Measurements from ENCODE around the gene SPOCK3.

DNA sequence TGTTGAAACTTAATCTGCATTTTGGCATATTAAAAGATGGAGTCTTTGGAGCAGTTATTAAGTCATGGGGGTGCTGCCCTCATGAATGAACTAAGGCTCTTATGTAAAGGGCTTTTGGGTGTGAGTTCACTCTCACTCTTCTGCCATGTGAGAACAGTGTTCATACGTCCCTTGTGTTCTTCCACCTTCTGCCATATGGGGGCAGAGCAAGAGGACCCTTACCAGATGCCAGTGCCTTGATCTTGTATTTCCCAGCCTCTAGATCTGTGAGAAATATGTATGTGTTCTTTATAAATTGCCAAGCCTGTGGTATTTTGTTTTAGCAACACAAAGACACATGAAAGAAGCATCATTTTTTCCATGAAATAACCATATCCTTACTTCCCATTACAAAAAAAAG is 213.9 kb downstream of the SPOCK3 start:
- TF ChIP-seq, protein P1, sequence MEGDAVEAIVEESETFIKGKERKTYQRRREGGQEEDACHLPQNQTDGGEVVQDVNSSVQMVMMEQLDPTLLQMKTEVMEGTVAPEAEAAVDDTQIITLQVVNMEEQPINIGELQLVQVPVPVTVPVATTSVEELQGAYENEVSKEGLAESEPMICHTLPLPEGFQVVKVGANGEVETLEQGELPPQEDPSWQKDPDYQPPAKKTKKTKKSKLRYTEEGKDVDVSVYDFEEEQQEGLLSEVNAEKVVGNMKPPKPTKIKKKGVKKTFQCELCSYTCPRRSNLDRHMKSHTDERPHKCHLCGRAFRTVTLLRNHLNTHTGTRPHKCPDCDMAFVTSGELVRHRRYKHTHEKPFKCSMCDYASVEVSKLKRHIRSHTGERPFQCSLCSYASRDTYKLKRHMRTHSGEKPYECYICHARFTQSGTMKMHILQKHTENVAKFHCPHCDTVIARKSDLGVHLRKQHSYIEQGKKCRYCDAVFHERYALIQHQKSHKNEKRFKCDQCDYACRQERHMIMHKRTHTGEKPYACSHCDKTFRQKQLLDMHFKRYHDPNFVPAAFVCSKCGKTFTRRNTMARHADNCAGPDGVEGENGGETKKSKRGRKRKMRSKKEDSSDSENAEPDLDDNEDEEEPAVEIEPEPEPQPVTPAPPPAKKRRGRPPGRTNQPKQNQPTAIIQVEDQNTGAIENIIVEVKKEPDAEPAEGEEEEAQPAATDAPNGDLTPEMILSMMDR (IDR thresholded peaks at IDR 0.05) = peak; percentile 36
- TF ChIP-seq SIN3A (IDR thresholded peaks at IDR 0.05; ENCODE audit: borderline replicate concordance, insufficient read depth, low read depth, low read length) = no peak
- no peak for TF ChIP-seq POLR2AphosphoS5 (IDR thresholded peaks at IDR 0.05; ENCODE audit: low read depth, low read length)
- TF ChIP-seq, protein P2, sequence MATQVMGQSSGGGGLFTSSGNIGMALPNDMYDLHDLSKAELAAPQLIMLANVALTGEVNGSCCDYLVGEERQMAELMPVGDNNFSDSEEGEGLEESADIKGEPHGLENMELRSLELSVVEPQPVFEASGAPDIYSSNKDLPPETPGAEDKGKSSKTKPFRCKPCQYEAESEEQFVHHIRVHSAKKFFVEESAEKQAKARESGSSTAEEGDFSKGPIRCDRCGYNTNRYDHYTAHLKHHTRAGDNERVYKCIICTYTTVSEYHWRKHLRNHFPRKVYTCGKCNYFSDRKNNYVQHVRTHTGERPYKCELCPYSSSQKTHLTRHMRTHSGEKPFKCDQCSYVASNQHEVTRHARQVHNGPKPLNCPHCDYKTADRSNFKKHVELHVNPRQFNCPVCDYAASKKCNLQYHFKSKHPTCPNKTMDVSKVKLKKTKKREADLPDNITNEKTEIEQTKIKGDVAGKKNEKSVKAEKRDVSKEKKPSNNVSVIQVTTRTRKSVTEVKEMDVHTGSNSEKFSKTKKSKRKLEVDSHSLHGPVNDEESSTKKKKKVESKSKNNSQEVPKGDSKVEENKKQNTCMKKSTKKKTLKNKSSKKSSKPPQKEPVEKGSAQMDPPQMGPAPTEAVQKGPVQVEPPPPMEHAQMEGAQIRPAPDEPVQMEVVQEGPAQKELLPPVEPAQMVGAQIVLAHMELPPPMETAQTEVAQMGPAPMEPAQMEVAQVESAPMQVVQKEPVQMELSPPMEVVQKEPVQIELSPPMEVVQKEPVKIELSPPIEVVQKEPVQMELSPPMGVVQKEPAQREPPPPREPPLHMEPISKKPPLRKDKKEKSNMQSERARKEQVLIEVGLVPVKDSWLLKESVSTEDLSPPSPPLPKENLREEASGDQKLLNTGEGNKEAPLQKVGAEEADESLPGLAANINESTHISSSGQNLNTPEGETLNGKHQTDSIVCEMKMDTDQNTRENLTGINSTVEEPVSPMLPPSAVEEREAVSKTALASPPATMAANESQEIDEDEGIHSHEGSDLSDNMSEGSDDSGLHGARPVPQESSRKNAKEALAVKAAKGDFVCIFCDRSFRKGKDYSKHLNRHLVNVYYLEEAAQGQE (IDR thresholded peaks at IDR 0.05; ENCODE audit: insufficient read depth in 1 of 2, low read depth in 2 of 2, low read length in 1 of 2) = no peak

Measured in Panc1 (cell line).